PC-9 (cell line): Measurements from ENCODE around the gene TACR2. TPM values are rescaled to one million over a fixed set of nuclear protein-coding genes. Genes with fewer than 3 reads are reported as not detected.

Source experiments
- BruUV-seq: library from RNA; stranded (reverse); fragments of 400-500 nt; replicated peaks from 2 replicates; lab custom pipeline; 2021; lab: Mats Ljungman, UMichigan
- CTCF ChIA-PET: fragments of 300-600 bp; sonication (Branson Sonifier 250); formaldehyde crosslinking; loops from one replicate; lab custom pipeline; 2022; ENCODE audit warnings: antibody characterized with exemption; lab: Charles Lee
- POLR2A ChIA-PET: fragments of 300-600 bp; sonication (Branson Sonifier 250); formaldehyde crosslinking; loops from one replicate; lab custom pipeline; 2022; ENCODE audit warnings: antibody characterized with exemption; ENCODE audit not compliant: unreplicated experiment; lab: Charles Lee
- DNase-seq, 2 experiments: peaks; one replicate each; pipeline versions ENCODE4 v3.0.0 to v3.0.0-alpha.2; 2015 to 2022; ENCODE audit warnings: mixed read lengths in 1 of 2
- H2AFZ ChIP-seq: fragments of 200-600 bp; sonication (generic); 2 replicates; pipeline ENCODE4 v1.8.1; 2017; ENCODE audit warnings: antibody characterized with exemption
- H3F3A ChIP-seq: fragments of 200-600 bp; sonication (generic); 2 replicates; pipeline ENCODE4 v1.8.1; 2017; ENCODE audit warnings: antibody characterized with exemption, mild to moderate bottlenecking, low read depth; ENCODE audit not compliant: insufficient read depth
- H3K27ac ChIP-seq: fragments of 200-600 bp; sonication (generic); 2 replicates; pipeline ENCODE4 v1.6.1; 2016; ENCODE audit warnings: mixed run types
- H3K27me3 ChIP-seq: fragments of 200-600 bp; sonication (generic); 2 replicates; pipeline ENCODE4 v1.6.1; 2016; ENCODE audit warnings: low read depth, mixed run types; ENCODE audit not compliant: insufficient read depth
- H3K36me3 ChIP-seq: fragments of 200-600 bp; sonication (generic); 2 replicates; pipeline ENCODE4 v1.6.1; 2016; ENCODE audit warnings: low read depth, mixed run types
- H3K4me1 ChIP-seq: fragments of 200-600 bp; sonication (generic); replicated peaks from 2 replicates; pipeline ENCODE4 v1.6.1; 2016; ENCODE audit warnings: mixed run types; ENCODE audit not compliant: insufficient read depth
- H3K4me2 ChIP-seq: fragments of 200-600 bp; sonication (generic); 2 replicates; pipeline ENCODE4 v1.6.1; 2017; ENCODE audit warnings: mixed run types
- H3K4me3 ChIP-seq: fragments of 200-600 bp; sonication (generic); 2 replicates; pipeline ENCODE4 v1.6.1; 2016; ENCODE audit warnings: mixed run types
- H3K79me2 ChIP-seq: fragments of 200-600 bp; sonication (generic); 2 replicates; pipeline ENCODE4 v1.6.1; 2017; ENCODE audit warnings: low read depth, mixed run types
- H3K9me2 ChIP-seq: fragments of 200-600 bp; sonication (generic); 2 replicates; pipeline ENCODE4 v1.8.1; 2017; ENCODE audit warnings: mild to moderate bottlenecking; ENCODE audit not compliant: insufficient read depth
- H3K9me3 ChIP-seq: fragments of 200-600 bp; sonication (generic); 2 replicates; pipeline ENCODE4 v1.8.1; 2016; ENCODE audit warnings: low read depth; ENCODE audit not compliant: insufficient read depth
- H4K20me1 ChIP-seq: fragments of 200-600 bp; sonication (generic); 2 replicates; pipeline ENCODE4 v1.8.1; 2017; ENCODE audit not compliant: insufficient read depth
- EZH2 ChIP-seq: fragments of 200-600 bp; sonication (generic); IDR thresholded peaks from 2 replicates; pipeline ENCODE4 v1.8.0; 2017; ENCODE audit warnings: antibody characterized with exemption, low read depth
- intact Hi-C: fragments of 100-400 bp; cut with micrococcal nuclease; formaldehyde crosslinking; loops from one replicate; pipeline ENCODE4 v1.10.0; 2022; ENCODE audit not compliant: unreplicated experiment
- total RNA-seq: library from RNA; stranded (reverse); gene quantifications from 2 replicates; pipeline ENCODE4 v1.2.3, GENCODE V29; 2021
- TF ChIP-seq, protein P1 (sequence below): fragments of 200-600 bp; sonication (generic); conservative IDR thresholded peaks from 2 replicates; pipeline ENCODE4 v1.6.1; 2017; ENCODE audit warnings: mixed run types, antibody characterized with exemption, mild to moderate bottlenecking, moderate library complexity

Gene TACR2
- total RNA-seq, 1 experiment from 2014 or later = not detected

DNA sequence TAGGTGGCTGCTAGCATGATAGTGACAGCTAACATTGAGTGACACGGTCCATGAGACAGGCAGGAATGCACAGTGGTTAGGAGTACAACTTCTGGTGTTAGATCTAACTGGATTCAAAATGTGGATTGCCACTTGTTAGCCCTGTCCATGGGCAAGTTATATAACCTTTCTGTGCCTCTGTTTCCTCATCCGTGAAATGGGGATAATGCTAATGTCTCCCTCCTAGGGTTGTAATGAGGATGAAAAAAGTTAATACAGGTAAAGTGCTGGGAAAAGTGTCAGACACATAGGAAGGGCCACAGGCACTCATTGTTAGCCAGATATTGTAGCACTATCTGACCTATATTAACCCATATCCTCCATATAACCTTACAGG lies 41.8 kb downstream of the TACR2 start:
- no TSS peak for BruUV-seq

DNA sequence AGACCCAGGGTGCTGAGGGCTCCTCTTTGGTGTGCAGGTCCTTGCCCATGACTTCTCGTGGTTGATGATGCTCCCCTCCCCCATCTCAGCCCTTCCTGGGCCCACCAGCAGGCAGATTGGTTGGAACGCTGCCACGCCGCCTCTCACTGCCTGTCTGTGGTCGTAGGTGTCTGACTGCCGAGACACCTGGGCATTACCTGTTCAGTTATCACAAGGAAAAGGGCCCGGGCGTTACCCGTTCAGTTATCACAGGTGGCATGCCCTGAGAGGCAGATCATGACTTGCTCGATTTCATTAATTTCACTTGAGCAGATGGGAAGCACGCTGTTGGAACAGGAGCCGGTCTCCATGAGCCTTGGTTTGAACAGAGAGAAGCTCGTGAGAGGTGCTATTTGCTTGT lies 42.5 kb downstream of the TACR2 start:
- DNase-seq = no peak
- no peaks in the 10 kb centered on the region for H3K79me2 ChIP-seq
- no peaks in the 10 kb centered on the region for H3K4me1 ChIP-seq
- TF ChIP-seq, protein P1, sequence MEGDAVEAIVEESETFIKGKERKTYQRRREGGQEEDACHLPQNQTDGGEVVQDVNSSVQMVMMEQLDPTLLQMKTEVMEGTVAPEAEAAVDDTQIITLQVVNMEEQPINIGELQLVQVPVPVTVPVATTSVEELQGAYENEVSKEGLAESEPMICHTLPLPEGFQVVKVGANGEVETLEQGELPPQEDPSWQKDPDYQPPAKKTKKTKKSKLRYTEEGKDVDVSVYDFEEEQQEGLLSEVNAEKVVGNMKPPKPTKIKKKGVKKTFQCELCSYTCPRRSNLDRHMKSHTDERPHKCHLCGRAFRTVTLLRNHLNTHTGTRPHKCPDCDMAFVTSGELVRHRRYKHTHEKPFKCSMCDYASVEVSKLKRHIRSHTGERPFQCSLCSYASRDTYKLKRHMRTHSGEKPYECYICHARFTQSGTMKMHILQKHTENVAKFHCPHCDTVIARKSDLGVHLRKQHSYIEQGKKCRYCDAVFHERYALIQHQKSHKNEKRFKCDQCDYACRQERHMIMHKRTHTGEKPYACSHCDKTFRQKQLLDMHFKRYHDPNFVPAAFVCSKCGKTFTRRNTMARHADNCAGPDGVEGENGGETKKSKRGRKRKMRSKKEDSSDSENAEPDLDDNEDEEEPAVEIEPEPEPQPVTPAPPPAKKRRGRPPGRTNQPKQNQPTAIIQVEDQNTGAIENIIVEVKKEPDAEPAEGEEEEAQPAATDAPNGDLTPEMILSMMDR = no peak
- TF ChIP-seq EZH2 = no peak
- H3F3A ChIP-seq = no peaks in the 10 kb centered on the region
- no peaks in the 10 kb centered on the region for H4K20me1 ChIP-seq
- peaks cover 8% of the 10 kb centered on the region; the same call in 1 of the 2 replicates for H3K36me3 ChIP-seq
- no peak overlapping the region for H3K27ac ChIP-seq
- BruUV-seq = no TSS peak
- H3K27me3 ChIP-seq = no peaks in the 10 kb centered on the region
- intact Hi-C loops = no loop called here
- H3K4me2 ChIP-seq = no peak overlapping the region
- ChIA-PET POLR2A (no interaction called here), CTCF (no interaction called here)
- no peak overlapping the region for H3K4me3 ChIP-seq
- H3K9me3 ChIP-seq = no peaks in the 10 kb centered on the region
- H3K9me2 ChIP-seq = no peaks in the 10 kb centered on the region
- no peak overlapping the region for H2AFZ ChIP-seq

More for the DNA sequence above, 41.8 kb downstream of the TACR2 start:
- intact Hi-C loops = no loop called here
- Histone ChIP-seq H3K4me2 (no peak overlapping the region), H3K9me3 (no peaks in the 10 kb centered on the region), H4K20me1 (no peaks in the 10 kb centered on the region), H3K4me3 (no peak overlapping the region), H3K9me2 (no peaks in the 10 kb centered on the region), H3K27me3 (no peaks in the 10 kb centered on the region), H3F3A (no peaks in the 10 kb centered on the region), H3K27ac (no peak overlapping the region), H3K36me3 (peaks cover 11% of the 10 kb centered on the region), H2AFZ (no peak overlapping the region), H3K4me1 (no peaks in the 10 kb centered on the region), H3K79me2 (no peaks in the 10 kb centered on the region)
- CTCF ChIA-PET = interaction anchor here (1.4 kb wide), 1 partner anchor 16 kb away, joined by 4 read pairs; no protein-coding TSS in a partner anchor
- POLR2A ChIA-PET = no interaction called here
- no peak for DNase-seq
- TF ChIP-seq, protein P1 = no peak
- TF ChIP-seq EZH2 = no peak

DNA sequence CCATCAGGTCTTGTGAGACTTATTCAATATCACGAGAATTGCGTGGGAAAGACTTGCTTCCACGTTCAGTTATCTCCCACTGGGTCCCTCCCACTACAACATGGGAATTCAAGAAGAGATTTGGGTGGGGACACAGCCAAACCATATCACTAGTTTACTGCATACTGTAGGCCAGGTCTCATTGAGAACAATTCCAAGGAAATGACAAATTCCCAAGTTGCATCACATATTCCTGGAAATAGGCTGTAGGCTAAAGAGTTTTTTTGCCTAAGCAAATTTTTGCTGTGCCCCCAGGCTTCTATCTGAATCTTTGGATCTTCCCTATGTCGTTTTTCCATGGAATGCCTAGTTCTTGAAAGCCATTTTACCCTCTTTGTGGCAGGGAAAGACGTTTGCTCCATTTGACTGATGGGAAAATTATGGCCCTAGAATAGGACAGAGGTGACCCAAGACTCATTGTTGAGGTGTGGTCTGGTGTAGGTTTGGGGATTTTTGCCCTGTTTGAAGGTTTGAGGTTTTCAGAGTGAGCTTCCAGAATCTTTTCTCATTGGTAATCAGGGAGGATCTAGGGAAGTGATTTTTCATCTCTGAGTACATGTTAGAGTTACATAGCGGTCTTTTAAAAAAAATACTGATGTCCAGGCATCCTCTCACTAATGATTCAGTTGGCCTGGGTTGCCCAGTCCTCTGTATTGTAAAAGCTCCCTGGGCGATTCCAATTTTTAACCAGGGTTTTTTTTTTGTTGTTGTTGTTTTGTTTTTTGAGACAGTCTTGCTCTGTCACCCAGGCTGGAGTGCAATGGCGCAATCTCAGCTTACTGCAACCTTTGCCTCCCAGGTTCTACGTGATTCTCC lies 44.4 kb downstream of the TACR2 start:
- POLR2A ChIA-PET = no interaction called here
- no peaks in the 10 kb centered on the region for H3K9me3 ChIP-seq
- TSS peak; percentile 4 for BruUV-seq

More for the DNA sequence above, 44.4 kb downstream of the TACR2 start:
- Histone ChIP-seq H3K4me2 (no peak overlapping the region), H3K4me1 (no peaks in the 10 kb centered on the region), H3K79me2 (no peaks in the 10 kb centered on the region), H3K27me3 (no peaks in the 10 kb centered on the region), H4K20me1 (no peaks in the 10 kb centered on the region), H3K36me3 (0 out of 2 replicates have a peak, but pooled peaks cover 9% of the 10 kb centered on the region), H2AFZ (no peak overlapping the region), H3K9me2 (no peaks in the 10 kb centered on the region), H3F3A (no peaks in the 10 kb centered on the region), H3K27ac (no peak overlapping the region), H3K4me3 (no peak overlapping the region)
- DNase-seq = no peak
- TF ChIP-seq EZH2 = no peak
- TF ChIP-seq, protein P1 = no peak
- CTCF ChIA-PET = no interaction called here
- intact Hi-C loops = no loop called here
